Neural crest cell (in vitro differentiated cells): ENCODE data around the gene OR4A15. TPM values are rescaled to one million over a fixed set of nuclear protein-coding genes. Genes with fewer than 3 reads are reported as not detected.

Experiments
- DNase-seq: peaks from one replicate; pipeline ENCODE4 v3.0.0; 2021; ENCODE audit warnings: low read depth, mixed read lengths, low spot score
- H3K27ac Mint-ChIP-seq: one replicate; pipeline ENCODE4 v1.8.0; 2021; ENCODE audit warnings: mild to moderate bottlenecking, mixed read lengths; ENCODE audit not compliant: unreplicated experiment
- H3K27me3 Mint-ChIP-seq: 2 replicates; pipeline ENCODE4 v1.8.0; 2021; ENCODE audit warnings: low read depth, mild to moderate bottlenecking, mixed read lengths
- H3K36me3 Mint-ChIP-seq: 2 replicates; pipeline ENCODE4 v1.8.0; 2021; ENCODE audit warnings: low read depth, mild to moderate bottlenecking, mixed read lengths
- H3K4me1 Mint-ChIP-seq: 2 replicates; pipeline ENCODE4 v1.8.0; 2021; ENCODE audit warnings: mixed read lengths
- H3K4me3 Mint-ChIP-seq: one replicate; pipeline ENCODE4 v1.8.0; 2021; ENCODE audit warnings: mild to moderate bottlenecking, mixed read lengths
- H3K9me3 Mint-ChIP-seq: 2 replicates; pipeline ENCODE4 v1.8.0; 2021; ENCODE audit warnings: mixed read lengths
- CTCF ChIP-seq: fragments of 200-600 bp; sonication (generic); conservative IDR thresholded peaks from 2 replicates; pipeline ENCODE4 v1.5.0; 2021; ENCODE audit warnings: antibody characterized with exemption, mild to moderate bottlenecking
- long read RNA-seq: library from polyadenylated mRNA; unstranded; transcript quantifications from one replicate; pipeline ENCODE4 v2.0.0, GENCODE V29; 2020
- total RNA-seq: library from RNA; stranded (reverse); gene quantifications from 2 replicates; pipeline ENCODE4 v1.2.1, GENCODE V29; 2021

Gene OR4A15
- total RNA-seq: not detected in 2 replicates
- long read RNA-seq: 0 reads

GRCh38 chr11:55367674-55368073, at the start of gene OR4A15:
Gene OR4A15 (plus strand): TSS chr11:55367974. CDS start chr11:55367974, 0 bp downstream.
- TF ChIP-seq CTCF: no peak
- peaks cover 20% of the 10 kb centered on the region for H3K9me3 Mint-ChIP-seq
- H3K4me3 Mint-ChIP-seq: no peak within 1 kb of the TSS
- H3K27ac Mint-ChIP-seq: no peak within 1 kb of the TSS
- no peaks in the 10 kb centered on the region for H3K27me3 Mint-ChIP-seq
- no peak for DNase-seq
- H3K4me1 Mint-ChIP-seq: no peaks in the 10 kb centered on the region
- no peaks in the 10 kb centered on the region for H3K36me3 Mint-ChIP-seq

GRCh38 chr11:55324500-55324899, 43.3 kb upstream of the OR4A15 start:
- Mint-ChIP-seq H3K36me3 (no peaks in the 10 kb centered on the region), H3K4me3 (no peak overlapping the region), H3K27ac (no peak overlapping the region), H3K9me3 (peaks cover 6% of the 10 kb centered on the region), H3K27me3 (no peaks in the 10 kb centered on the region), H3K4me1 (no peaks in the 10 kb centered on the region)
- no peak for TF ChIP-seq CTCF
- no peak for DNase-seq

GRCh38 chr11:55342901-55343300, 24.9 kb upstream of the OR4A15 start, which contains the start of gene OR4A16:
Gene OR4A16 (plus strand): TSS chr11:55343201. CDS start chr11:55343201, 0 bp downstream.
- Mint-ChIP-seq H3K9me3 (peaks cover 24% of the 10 kb centered on the region), H3K36me3 (peaks cover 6% of the 10 kb centered on the region), H3K4me3 (no peak within 1 kb of the TSS), H3K27ac (no peak within 1 kb of the TSS), H3K4me1 (no peaks in the 10 kb centered on the region), H3K27me3 (no peaks in the 10 kb centered on the region)
- no peak for TF ChIP-seq CTCF
- DNase-seq: no peak

- no peak overlapping the region for H3K4me3 Mint-ChIP-seq
- DNase-seq: no peak
- no peak overlapping the region for H3K27ac Mint-ChIP-seq
- H3K4me1 Mint-ChIP-seq: no peaks in the 10 kb centered on the region
- peaks cover 2% of the 10 kb centered on the region for H3K36me3 Mint-ChIP-seq
- peaks cover 25% of the 10 kb centered on the region for H3K9me3 Mint-ChIP-seq
- H3K27me3 Mint-ChIP-seq: no peaks in the 10 kb centered on the region
- TF ChIP-seq CTCF: no peak
Observed at GRCh38 chr11:55345306-55345705, 22.5 kb upstream of the OR4A15 start.

- Mint-ChIP-seq H3K27ac (no peak overlapping the region), H3K4me1 (no peaks in the 10 kb centered on the region), H3K36me3 (no peaks in the 10 kb centered on the region), H3K27me3 (no peaks in the 10 kb centered on the region), H3K4me3 (no peak overlapping the region), H3K9me3 (peaks cover 20% of the 10 kb centered on the region)
- no peak for DNase-seq
- no peak for TF ChIP-seq CTCF
Observed at GRCh38 chr11:55349032-55349431, 18.7 kb upstream of the OR4A15 start.
